NK-92 (cell line): Measurements from ENCODE around the gene LSP1.

ENCODE experiments used
- DNase-seq: peaks from one replicate; lab custom pipeline; 2025; ENCODE audit not compliant: unreplicated experiment; lab: John Stamatoyannopoulos, UW

Gene LSP1

DNA sequence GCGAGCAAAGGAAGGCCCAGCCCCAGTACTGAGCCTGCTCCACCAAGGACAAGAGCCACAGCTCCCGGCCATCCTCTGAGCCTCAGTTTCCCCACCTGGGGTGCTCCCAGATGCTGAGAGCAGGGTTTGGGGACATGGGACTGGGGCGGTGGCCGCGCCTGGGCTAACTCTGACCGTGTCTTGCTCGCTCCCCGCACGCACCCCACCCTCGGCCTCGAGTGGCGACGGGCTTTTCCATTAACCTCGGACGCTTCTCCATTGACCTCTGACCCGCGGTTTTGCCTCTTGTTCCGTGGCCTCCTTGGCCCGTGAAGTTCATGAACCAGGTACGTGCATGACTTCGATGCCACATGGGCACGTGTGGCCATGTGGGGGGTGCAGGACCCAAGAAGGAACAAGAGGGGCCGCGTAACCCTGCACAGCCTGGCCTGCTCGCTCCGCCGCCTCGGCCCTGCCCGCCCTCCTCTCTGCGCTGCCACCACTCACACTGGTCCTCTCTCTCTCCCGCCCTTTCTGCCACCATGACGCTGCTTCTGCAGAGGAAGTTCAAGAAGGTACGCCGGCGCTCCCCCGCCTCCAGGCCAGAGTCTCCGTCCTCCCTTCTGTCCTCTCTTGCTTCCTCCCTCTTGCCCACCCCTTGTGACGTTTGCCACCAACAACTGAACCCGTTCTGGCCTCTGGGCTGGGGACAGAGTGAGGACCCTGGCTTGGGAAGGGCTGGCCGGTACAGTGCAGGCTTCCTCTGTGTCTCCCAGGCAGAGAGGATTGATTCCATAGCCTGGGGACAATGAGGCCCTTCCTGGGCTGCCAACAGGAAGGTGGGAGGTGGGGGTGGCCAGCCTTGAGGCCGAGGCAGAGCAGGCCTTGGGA is 73.5 kb downstream of the LSP1 start:
- DNase-seq = no peak

DNA sequence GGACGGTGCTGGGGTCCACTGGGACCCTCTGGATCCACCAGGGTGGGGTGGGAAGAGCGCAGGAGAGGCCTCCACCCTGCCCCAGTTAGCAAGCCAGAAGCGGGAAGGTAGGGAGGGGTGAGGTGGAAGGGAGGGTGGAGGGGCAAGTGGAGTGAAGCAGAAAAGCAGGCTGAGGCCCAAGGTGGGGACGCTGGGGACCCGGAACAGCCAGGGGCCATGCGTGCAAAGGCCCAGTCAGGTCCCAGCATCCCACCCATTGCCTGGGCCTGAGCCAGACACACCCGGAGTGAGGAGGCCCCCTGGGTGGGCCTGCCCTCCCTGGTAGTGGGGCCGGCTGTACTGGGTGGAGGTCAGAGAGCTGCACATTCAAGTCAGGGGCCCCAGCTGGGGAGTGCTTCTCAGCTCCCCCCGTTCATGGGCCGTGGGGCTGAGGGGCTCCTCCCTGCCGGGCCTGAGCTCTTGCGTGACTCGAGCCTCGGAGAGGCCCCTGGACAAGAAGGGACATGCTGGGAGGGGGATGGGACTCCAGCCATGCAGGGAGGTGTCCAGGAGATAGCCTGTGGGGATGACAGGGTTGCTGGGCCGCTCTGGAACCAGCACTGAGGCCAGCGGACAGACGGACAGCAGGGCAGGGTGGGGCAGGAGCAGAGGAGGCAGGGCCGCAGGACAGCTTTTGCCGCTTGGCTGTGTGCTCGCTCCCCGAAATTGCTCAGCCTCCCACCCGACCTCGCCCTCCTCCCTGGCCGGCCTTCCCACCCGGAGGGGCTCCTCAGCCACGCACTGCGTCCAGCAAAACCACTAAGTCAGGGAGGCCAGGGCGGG is 74.4 kb downstream of the LSP1 start:
- no peak for DNase-seq

DNA sequence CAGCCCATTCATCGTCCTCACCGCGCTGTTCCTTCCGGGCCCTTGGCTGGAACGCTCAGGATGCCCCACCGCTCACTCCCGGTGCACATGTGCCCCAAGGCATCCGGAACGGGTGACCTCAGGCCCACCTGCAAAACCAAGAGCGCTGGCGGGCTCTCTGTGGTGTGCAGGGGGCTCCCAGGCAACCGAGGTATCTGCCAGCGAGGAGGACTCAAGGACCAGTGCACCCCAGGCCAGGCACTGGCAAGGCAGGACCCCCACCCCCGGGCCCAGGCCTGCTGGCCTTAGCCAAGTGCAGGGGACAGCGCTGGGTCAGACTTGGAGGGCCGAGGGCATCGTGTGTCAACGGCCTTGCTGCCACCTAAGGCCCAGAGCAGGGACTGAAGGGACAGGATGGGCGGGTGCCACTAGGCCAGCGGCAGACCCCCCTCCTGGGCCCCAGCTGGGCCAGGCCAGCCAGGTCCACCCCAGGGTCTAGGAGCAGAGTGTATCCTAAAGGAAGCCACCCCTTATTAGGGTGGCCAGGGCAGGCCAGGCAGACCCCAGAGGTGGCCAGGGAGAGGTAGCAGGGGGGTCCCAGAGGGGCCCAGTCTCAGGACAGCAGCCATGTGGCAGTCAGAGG is 75.1 kb downstream of the LSP1 start:
- DNase-seq = no peak

DNA sequence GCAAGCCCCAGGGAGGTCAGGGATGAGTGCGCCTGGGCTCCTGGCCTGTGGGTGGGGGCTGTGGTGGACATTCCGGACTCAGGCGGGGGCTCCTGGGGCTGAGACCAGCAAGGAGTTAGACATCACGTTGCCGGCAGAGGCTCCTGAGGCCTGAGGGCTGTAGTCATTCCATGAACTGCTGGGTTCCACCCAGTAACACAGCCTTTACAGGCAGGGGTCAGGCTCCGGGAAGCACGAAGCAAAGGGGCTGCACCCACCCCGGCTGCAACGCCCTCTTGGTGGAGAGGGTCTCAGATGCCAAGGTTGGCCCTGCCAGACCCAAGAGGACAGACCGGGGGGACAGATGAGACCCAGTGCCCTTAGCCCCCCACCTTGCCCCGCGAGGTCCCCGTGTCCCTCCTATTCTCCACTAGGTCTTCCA is 75.6 kb downstream of the LSP1 start:
- DNase-seq = no peak

DNA sequence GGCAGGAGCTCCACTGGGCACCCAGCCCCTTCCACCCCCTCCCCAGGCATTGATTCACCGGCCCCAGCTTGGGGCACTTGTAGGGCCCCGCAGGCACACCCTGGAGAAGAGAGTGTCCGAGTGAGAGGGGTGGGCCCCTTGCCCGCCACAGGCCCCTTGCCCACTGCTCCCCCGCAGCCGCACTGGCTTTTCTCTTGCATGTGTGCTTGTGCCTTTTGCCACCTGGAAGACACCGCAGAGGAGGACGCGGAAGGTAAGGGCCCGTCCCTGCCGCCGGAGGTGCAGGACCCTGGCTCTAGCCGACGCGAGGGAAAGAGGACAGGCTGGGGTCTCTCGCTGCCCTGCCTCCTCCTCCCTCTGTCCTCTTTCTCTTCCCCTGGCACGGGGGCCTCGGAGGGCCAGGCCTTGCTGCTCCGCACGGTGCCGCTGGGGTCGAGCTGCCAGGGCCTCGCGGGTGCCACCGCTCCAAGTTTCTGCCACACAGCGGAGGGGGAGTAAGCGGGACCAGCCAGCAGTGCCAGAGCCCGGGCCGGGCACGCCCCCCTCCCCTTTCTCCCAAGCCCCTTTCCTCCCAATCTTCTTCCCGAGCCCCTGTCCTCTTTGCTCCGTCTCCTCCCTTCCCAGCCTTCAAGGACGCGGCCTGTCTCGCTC is 76.1 kb downstream of the LSP1 start:
- DNase-seq = no peak

DNA sequence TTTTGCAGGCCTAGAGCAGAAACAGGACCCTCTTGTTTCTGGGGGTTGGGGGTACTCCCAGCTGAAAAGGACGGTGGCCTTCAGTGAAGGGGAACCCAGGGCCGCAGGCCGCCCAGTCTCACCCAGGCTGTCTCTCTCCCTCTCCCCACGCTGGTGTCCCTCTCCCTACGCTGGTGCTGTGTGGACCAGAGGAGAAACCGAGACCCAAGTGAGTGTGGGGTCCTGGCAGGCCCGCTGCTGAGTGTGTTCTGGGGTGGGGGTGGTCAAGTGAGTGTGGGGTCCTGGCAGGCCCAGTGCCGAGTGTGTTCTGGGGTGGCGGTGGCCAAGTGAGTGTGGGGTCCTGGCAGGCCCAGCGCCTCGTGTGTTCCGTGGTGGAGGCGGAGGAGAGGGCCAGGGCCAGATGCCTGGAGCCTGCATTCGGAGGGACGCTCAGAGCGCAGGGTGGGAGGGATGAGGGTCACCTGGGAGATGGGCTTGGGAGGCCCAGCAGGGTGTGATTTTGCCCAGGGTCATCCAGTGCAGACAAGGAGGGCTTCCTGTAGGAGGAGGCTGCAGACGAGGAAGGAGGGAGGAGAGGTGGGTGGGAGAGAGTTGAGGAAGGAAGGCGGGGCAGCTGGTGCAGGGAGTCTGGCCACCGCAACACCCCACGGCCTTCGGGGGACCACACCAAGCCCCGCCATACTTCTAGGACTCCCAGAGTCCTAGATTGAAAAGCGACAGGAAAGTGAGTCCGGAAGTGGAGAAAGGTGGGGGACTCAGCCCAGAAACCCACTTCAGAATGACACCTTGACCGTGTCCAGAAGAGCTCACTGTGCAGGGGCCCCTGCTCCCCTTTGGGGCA is 77.0 kb downstream of the LSP1 start:
- no peak for DNase-seq

DNA sequence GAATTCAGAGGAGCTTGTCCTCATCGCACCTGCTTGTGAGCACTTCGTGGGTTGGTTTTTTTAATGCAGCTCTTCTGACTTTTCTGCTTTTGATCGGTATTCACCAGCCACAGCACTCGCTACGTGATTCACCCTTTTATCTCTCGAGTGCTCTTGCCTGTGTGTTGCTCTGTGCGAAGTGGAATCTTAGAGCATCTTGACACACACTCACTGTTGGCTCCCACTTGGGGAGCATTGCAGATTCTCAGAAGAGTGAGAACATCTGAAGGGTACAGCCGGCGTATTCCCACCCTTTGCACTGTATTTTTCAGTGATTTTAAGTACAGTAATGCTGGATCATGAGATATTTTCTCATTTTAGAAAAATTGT is 77.6 kb downstream of the LSP1 start:
- DNase-seq = no peak

DNA sequence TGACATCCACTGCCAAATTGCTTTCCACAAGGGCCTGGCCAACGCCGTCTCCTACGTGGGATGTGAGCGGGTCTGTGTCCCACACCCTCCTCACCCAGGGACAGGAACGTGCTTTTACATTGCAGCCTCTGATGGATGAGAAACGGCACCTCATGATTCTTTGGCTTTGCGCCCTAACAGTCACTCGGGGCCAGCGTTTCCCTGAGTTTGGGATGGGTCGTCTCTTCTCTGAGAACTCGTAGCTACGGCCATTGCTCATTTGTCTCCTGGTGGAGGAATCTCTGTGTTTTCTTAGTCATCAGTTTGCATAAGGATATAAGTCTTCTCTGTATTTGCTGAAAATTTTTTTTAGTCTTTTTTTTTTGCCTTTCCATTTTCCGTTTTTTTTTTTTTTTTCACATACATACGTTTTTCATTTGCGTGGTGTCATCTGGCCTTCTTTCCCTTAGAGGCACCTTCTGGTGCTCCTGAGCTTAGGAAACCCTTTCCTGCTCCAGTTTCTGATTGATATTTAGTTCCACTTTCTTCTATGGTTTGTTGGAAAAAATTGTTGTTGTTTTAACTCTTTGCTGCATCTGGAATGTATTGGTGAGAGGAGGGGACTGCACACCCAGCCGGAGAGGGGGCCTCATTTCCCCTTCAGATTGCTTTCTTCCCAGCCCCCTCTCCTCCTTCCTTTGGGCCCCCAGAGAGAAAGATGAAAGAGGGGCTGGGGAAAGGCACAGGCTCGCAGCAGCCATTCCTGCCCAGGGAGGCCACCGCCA is 78.6 kb downstream of the LSP1 start:
- no peak for DNase-seq

DNA sequence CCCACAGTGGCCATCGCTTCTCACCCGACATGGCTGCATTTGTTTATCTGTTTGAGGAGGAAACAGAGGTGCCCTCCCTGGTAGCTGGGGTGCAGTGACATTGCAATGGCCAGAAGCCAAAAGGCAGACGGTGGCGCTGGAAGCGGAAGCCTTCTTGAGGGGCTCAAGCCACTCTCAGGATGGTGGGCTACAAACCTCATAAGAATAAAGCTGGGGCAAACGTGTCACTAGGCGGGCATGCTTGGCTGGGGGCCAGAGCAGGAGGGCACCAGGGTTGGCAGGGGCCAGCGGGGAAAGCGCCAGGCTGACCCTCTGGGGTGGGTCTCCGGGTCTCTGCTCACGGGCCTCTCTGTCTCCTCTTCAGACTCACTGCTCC is 79.2 kb downstream of the LSP1 start:
- DNase-seq = no peak

DNA sequence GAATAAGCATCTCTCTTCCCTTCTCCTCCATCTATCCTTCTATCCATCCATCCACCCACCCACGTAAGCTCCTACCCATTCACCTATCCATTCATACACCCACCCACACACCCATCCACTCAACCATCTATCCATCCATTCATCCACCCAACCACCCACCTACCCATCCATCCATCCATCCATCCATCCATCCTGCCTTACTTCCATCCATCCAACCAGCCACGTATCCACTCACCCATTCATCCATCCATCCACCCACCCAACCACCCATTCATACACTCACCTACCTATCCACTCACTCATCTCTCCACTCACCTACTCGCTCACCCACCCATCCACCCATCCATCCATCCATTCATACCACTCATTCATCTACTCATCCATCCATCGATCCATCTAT is 79.8 kb downstream of the LSP1 start:
- DNase-seq = no peak

DNA sequence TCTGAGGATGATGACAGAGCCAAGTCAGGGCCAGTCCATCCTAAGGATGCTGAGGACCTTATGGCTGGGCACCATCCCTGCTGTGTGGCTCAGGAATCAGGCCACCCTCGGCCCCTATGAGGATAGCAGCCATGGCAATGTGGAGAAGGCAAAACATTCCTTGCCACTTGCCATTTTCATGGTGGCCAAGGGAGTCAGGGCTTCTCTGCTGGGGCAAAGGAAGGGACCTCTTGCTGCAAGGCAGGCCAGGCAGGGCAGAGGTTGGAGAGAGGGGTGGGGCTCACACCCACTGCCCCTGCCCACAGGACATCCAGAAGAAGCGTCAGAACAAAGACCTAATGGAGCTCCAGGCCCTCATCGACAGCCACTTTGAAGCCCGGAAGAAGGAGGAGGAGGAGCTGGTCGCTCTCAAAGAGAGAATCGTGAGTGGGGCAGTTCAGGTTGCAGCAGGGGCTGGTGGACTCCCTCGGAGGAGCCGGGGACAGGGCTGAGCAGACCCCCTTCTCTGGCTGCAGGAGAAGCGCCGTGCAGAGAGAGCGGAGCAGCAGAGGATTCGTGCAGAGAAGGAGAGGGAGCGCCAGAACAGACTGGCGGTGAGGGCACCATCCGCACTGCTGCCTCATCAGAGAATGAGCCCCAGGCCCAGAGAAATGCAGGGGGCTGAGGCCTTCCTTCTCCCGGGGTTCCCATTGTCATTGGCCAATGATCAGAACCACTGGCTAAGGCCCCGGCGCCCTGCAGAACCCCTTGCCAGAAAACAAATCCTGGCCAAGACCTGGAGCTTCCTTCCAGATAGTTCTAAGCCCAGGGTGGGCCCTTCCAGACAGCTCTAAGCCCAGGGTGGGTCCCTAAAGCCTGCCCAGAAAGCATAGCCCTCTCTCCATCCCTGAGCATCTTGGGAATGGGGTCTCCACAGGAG is 80.8 kb downstream of the LSP1 start:
- no peak for DNase-seq

DNA sequence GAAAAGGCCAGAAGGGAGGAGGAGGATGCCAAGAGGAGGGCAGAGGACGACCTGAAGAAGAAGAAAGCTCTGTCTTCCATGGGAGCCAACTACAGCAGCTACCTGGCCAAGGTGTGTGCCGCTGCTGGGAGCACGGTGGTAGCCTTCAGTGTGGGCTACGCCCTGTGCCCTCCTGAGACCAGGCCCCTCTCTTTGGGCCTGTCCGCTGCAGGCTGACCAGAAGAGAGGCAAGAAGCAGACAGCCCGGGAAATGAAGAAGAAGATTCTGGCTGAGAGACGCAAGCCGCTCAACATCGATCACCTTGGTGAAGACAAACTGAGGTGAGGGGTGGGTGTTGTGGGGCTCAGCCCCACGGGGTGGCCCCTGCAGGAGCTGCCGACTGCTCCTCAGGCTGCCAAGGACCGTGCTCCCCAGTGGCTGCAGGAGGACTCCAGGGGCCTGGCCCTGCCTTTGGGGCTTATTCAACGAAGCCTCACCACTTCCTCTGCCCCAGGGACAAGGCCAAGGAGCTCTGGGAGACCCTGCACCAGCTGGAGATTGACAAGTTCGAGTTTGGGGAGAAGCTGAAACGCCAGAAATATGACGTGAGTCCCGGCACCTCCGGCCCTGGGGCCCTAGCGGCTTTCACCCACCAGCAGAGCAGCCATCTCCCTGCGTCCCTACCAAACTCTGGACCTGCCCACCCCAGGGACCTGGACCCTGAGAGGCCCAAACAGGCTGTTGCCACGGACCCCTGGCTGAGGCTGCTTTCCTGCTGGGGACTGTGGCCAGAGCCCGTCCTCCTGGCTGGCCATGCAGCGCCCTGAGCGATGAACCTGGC is 81.7 kb downstream of the LSP1 start:
- DNase-seq = no peak

DNA sequence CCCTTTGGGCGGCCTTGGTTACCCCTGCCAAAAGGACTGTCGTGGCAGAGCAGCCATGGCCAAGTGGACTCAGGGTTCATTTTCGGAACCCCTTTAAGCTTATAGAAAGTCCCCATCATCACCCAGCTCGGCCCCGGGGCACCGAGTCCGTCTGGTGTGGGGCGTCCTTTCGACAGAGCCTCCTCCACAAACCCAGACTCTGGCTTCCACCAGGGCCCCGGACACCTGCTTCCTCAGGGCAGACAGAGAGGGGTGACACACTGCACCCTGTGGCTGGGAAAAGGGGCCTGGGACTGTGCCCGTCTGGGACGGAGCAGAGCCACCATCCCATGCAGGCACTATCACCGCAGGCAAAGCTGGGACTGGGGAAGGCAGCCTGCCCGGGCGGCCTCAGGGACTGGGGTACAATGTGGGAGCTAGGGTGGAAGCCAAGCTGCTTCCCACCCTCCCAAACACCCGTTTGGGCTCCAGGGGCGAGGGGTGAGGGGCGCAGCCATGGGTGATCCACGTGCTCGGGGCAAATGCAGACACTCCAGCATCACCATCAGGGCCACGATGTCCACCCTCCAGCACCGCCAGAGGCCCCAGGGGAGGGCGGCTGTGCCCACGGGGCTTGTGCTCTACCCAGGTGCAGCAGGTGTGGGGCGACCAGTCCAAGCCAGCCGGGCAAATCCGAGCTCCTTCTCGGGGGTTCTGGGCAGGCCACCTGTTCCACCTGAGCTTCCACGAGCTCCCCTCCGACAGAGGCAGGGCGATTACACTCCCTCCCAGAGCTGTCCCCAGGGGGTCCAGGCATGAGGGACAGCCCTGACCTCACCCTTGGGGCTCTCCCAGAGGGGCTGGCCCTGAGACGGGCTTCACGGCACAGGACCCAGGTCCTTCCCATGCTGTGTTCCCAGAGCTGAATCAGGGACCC is 82.5 kb downstream of the LSP1 start:
- no peak for DNase-seq

DNA sequence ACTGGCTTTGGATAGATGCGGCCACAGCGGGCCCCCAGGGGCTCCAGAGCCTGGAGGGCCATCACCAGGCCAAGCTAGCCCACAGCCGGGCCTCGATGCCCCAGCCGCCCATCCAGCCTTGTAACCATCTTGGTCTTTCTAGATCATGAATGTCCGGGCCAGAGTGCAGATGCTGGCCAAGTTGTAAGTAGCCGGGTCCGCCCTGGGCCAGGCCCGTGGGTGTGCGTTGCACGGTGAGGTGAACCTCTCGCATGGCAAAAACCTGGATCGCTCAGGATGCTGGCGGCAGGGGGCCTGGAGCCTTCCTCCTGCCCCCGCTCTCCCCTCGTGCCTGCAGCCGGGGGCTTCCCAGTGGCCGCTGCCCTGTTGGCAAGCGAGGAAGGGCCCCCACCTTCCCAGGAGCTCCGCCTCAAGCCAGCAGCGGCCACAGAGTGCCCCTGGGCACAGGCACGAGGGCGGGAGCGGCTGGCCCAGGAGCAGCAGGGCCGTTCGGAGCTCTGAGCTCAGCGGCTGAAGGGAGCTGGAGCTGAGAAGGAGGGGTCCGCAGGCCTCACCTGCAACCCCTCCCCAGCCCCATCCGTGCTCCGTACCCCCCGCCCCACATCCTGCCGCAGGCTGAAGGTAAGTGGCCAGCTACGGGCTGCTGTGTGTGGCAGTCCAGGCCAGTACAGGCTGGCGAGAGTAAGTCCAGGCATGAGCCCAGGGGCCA is 83.3 kb downstream of the LSP1 start:
- DNase-seq = no peak

DNA sequence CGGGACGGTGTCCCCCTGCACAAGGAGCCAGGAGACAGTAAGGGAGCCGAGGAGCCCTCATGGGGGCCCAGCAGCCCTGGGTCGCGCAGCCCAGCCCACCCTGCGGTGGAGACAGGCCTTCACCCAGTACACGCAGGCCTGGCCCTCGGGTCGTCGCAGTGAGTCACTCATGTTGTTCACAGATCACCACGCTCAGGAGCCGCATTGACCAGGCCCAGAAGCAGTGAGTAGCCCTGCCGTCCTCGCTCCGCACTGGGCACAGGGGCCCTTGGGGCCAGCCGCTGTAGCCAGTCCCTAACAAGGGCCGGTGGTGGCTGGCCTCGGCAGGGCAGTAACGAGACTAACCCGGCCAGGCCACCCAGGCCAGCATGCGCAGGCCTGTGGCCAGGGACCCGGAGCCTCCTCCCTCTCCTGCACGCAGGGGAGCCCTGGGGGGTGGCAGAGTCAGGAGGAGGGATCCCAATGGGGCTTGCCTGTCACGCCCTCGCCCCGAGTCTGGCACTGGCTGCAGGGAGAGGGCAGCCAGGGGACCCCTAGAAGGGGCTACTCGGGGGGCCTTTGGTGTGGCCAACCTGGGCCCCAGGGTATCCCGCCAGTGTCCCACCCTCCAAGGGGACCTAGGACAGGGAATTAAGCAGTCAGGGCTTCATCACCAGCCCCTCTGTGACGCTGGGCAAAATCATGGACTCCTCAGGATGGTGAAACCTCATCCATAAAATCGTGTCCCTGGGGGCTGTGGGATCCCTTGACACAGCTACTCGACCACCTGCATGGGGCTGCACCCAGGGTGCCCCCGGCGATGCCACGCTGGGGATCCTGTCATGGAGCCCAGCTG is 84.1 kb downstream of the LSP1 start:
- no peak for DNase-seq
